Measurements from ENCODE around the gene NCKAP5. TPM values are rescaled to one million over a fixed set of nuclear protein-coding genes. Genes with fewer than 3 reads are reported as not detected.

NCKAP5 gene
- total RNA-seq (10 to 100 TPM in 1 of 9 donors, 1 to 10 TPM in 8; 1.8 to 10.5 (median 6.3) TPM), polyA plus RNA-seq (1 to 10 TPM in 1 of 2 donors, under 1 TPM in 1; 0.51 to 2.6 TPM)
- long read RNA-seq, donor 1, partial matches to known transcripts = 0 of 3 reads
- long read RNA-seq, donor 1, other reads (novel, unspliced or antisense) = 3 of 3 reads
- long read RNA-seq, donor 2, partial matches to known transcripts = 0 of 4 reads
- long read RNA-seq, donor 2, other reads (novel, unspliced or antisense) = 4 of 4 reads
- long read RNA-seq, donor 3, partial matches to known transcripts = 0 of 1 reads
- long read RNA-seq, donor 3, other reads (novel, unspliced or antisense) = 1 of 1 reads

GRCh38 chr2:133568172-133568571, at the start of gene NCKAP5:
Gene NCKAP5 (minus strand): TSS chr2:133568463. CDS start chr2:133517526, 50,937 bp downstream.
- Histone ChIP-seq H3K4me3 (peak within 1 kb of the TSS in 11 of 12 donors; percentile 1 to 58 (median 44)), H3K36me3 (no peaks in the 10 kb centered on the region), H3K9me3 (no peaks in the 10 kb centered on the region), H3K27ac (peak within 1 kb of the TSS in 11 of 12 donors; percentile 36 to 73 (median 58)), H3K4me1 (peaks cover 0 to 25% (median 7%) of the 10 kb centered on the region in 12 donors), H3K27me3 (no peaks in the 10 kb centered on the region)
- WGBS, 4 donors = 1 to 2% (median 2%) methylated on average over 12 of the region's 12 CpGs
- intact Hi-C loops (cut with DNase I) = loop anchor here in 9 of 10 donors (5.0 to 10.0 kb wide), 10 partner anchors 107 to 1023 kb away; no protein-coding TSS in a partner anchor
- DNase-seq (peak in 2 of 5 donors; percentile 10 to 36), ATAC-seq (peak; percentile 28 to 38 (median 30))
- no peak for TF ChIP-seq POLR2A (IDR thresholded peaks at IDR 0.05)
- TF ChIP-seq CTCF (IDR thresholded peaks at IDR 0.05) = peak in 4 of 12 donors; percentile 11 to 24 (median 14)

GRCh38 chr2:133609664-133610063, 41.4 kb upstream of the NCKAP5 start:
- TF ChIP-seq POLR2A (IDR thresholded peaks at IDR 0.05) = no peak
- Histone ChIP-seq H3K9me3 (no peaks in the 10 kb centered on the region), H3K4me3 (no peak overlapping the region), H3K27ac (no peak overlapping the region), H3K36me3 (no peaks in the 10 kb centered on the region), H3K27me3 (no peaks in the 10 kb centered on the region), H3K4me1 (no peaks in the 10 kb centered on the region)
- intact Hi-C loops (cut with DNase I) = no loop called here
- DNase-seq (no peak), ATAC-seq (no peak)

GRCh38 chr2:133608291-133608690, 40.0 kb upstream of the NCKAP5 start:
- Histone ChIP-seq H3K27me3 (no peaks in the 10 kb centered on the region), H3K27ac (no peak overlapping the region), H3K36me3 (no peaks in the 10 kb centered on the region), H3K4me1 (peaks cover 0 to 8% (median 0%) of the 10 kb centered on the region in 12 donors), H3K9me3 (no peaks in the 10 kb centered on the region), H3K4me3 (no peak overlapping the region)
- no peak for DNase-seq
- 81 to 96% (median 92%) methylated on average over 1 of the region's 1 CpG for WGBS, 4 donors
- TF ChIP-seq CTCF (IDR thresholded peaks at IDR 0.05) (no peak), POLR2A (IDR thresholded peaks at IDR 0.05) (no peak)
- intact Hi-C loops (cut with DNase I) = no loop called here
- peak in 2 of 4 donors; percentile 48 to 50 for ATAC-seq

GRCh38 chr2:133607679-133608078, 39.4 kb upstream of the NCKAP5 start:
- no peak for DNase-seq
- TF ChIP-seq CTCF (IDR thresholded peaks at IDR 0.05) = no peak
- TF ChIP-seq POLR2A (IDR thresholded peaks at IDR 0.05) = no peak
- Histone ChIP-seq H3K27ac (no peak overlapping the region), H3K36me3 (no peaks in the 10 kb centered on the region), H3K4me3 (no peak overlapping the region), H3K27me3 (no peaks in the 10 kb centered on the region), H3K4me1 (peaks cover 0 to 14% (median 1%) of the 10 kb centered on the region in 12 donors), H3K9me3 (no peaks in the 10 kb centered on the region)
- intact Hi-C loops (cut with DNase I) = no loop called here
- 46 to 64% (median 58%) methylated on average over 1 of the region's 1 CpG for WGBS, 4 donors
- no peak for ATAC-seq
